ENCODE results near the gene KCNK7.

The KCNK7 gene

GRCh38 chr11:65553301-65554001 lies 42.1 kb downstream of the KCNK7 start:
- H3K4me1 ChIP-seq (ENCODE audit: control insufficient read depth, insufficient read depth, low read length): peaks cover 40% of the 10 kb centered on the region
- H3K27me3 ChIP-seq (ENCODE audit: control insufficient read depth in 1 of 2, insufficient read depth in 2 of 2, low read length in 2 of 2): no peaks in the 10 kb centered on the region
- H3K9ac ChIP-seq (ENCODE audit: low read length in 2 of 2): no peak overlapping the region
- no peak overlapping the region for H3K4me3 ChIP-seq (ENCODE audit: low read length in 2 of 2)
- H3K27ac ChIP-seq (ENCODE audit: low read length): no peak overlapping the region
- H3K36me3 ChIP-seq (ENCODE audit: control insufficient read depth in 2 of 2, insufficient read depth in 2 of 2, low read length in 2 of 2): peaks cover 15 to 25% of the 10 kb centered on the region in 2 donors
- no peaks in the 10 kb centered on the region for H3K9me3 ChIP-seq (ENCODE audit: control insufficient read depth in 2 of 2, low read length in 2 of 2)

GRCh38 chr11:65552388-65552951 lies 43.1 kb downstream of the KCNK7 start:
- Histone ChIP-seq H3K9me3 (ENCODE audit: control insufficient read depth in 2 of 2, low read length in 2 of 2) (no peaks in the 10 kb centered on the region), H3K4me1 (ENCODE audit: control insufficient read depth, insufficient read depth, low read length) (peaks cover 39% of the 10 kb centered on the region), H3K27ac (ENCODE audit: low read length) (no peak overlapping the region), H3K9ac (ENCODE audit: low read length in 2 of 2) (no peak overlapping the region), H3K36me3 (ENCODE audit: control insufficient read depth in 2 of 2, insufficient read depth in 2 of 2, low read length in 2 of 2) (peaks cover 16 to 26% of the 10 kb centered on the region in 2 donors), H3K4me3 (ENCODE audit: low read length in 2 of 2) (no peak overlapping the region), H3K27me3 (ENCODE audit: control insufficient read depth in 1 of 2, insufficient read depth in 2 of 2, low read length in 2 of 2) (no peaks in the 10 kb centered on the region)

- Histone ChIP-seq H3K9me3 (ENCODE audit: control insufficient read depth in 2 of 2, low read length in 2 of 2) (no peaks in the 10 kb centered on the region), H3K27me3 (ENCODE audit: control insufficient read depth in 1 of 2, insufficient read depth in 2 of 2, low read length in 2 of 2) (no peaks in the 10 kb centered on the region), H3K9ac (ENCODE audit: low read length in 2 of 2) (no peak overlapping the region), H3K36me3 (ENCODE audit: control insufficient read depth in 2 of 2, insufficient read depth in 2 of 2, low read length in 2 of 2) (peaks cover 16 to 26% of the 10 kb centered on the region in 2 donors), H3K4me1 (ENCODE audit: control insufficient read depth, insufficient read depth, low read length) (peaks cover 34% of the 10 kb centered on the region), H3K27ac (ENCODE audit: low read length) (no peak overlapping the region), H3K4me3 (ENCODE audit: low read length in 2 of 2) (no peak overlapping the region)
These were observed 43.8 kb downstream of the KCNK7 start for GRCh38 chr11:65551572-65552387.

- Histone ChIP-seq H3K36me3 (ENCODE audit: control insufficient read depth in 2 of 2, insufficient read depth in 2 of 2, low read length in 2 of 2) (peaks cover 16 to 33% of the 10 kb centered on the region in 2 donors), H3K4me1 (ENCODE audit: control insufficient read depth, insufficient read depth, low read length) (peaks cover 11% of the 10 kb centered on the region), H3K27me3 (ENCODE audit: control insufficient read depth in 1 of 2, insufficient read depth in 2 of 2, low read length in 2 of 2) (no peaks in the 10 kb centered on the region), H3K9ac (ENCODE audit: low read length in 2 of 2) (no peak overlapping the region), H3K9me3 (ENCODE audit: control insufficient read depth in 2 of 2, low read length in 2 of 2) (no peaks in the 10 kb centered on the region), H3K4me3 (ENCODE audit: low read length in 2 of 2) (no peak overlapping the region), H3K27ac (ENCODE audit: low read length) (no peak overlapping the region)
These were observed 46.5 kb downstream of the KCNK7 start for GRCh38 chr11:65549096-65549495.

- Histone ChIP-seq H3K27ac (ENCODE audit: low read length) (no peak overlapping the region), H3K9ac (ENCODE audit: low read length in 2 of 2) (no peak overlapping the region), H3K36me3 (ENCODE audit: control insufficient read depth in 2 of 2, insufficient read depth in 2 of 2, low read length in 2 of 2) (peaks cover 18 to 31% of the 10 kb centered on the region in 2 donors)
These were observed 47.2 kb downstream of the KCNK7 start for GRCh38 chr11:65548395-65548794.

GRCh38 chr11:65547446-65548125 lies 48.0 kb downstream of the KCNK7 start:
- Histone ChIP-seq H3K27ac (ENCODE audit: low read length) (no peak overlapping the region), H3K4me1 (ENCODE audit: control insufficient read depth, insufficient read depth, low read length) (peaks cover 11% of the 10 kb centered on the region), H3K9me3 (ENCODE audit: control insufficient read depth in 2 of 2, low read length in 2 of 2) (no peaks in the 10 kb centered on the region), H3K4me3 (ENCODE audit: low read length in 2 of 2) (no peak overlapping the region), H3K36me3 (ENCODE audit: control insufficient read depth in 2 of 2, insufficient read depth in 2 of 2, low read length in 2 of 2) (peaks cover 26 to 33% of the 10 kb centered on the region in 2 donors), H3K27me3 (ENCODE audit: control insufficient read depth in 1 of 2, insufficient read depth in 2 of 2, low read length in 2 of 2) (no peaks in the 10 kb centered on the region), H3K9ac (ENCODE audit: low read length in 2 of 2) (no peak overlapping the region)

More at GRCh38 chr11:65548395-65548794, 47.2 kb downstream of the KCNK7 start:
- Histone ChIP-seq H3K4me3 (ENCODE audit: low read length in 2 of 2) (no peak overlapping the region), H3K4me1 (ENCODE audit: control insufficient read depth, insufficient read depth, low read length) (peaks cover 11% of the 10 kb centered on the region), H3K27me3 (ENCODE audit: control insufficient read depth in 1 of 2, insufficient read depth in 2 of 2, low read length in 2 of 2) (no peaks in the 10 kb centered on the region), H3K9me3 (ENCODE audit: control insufficient read depth in 2 of 2, low read length in 2 of 2) (no peaks in the 10 kb centered on the region)

GRCh38 chr11:65546217-65546958 lies 49.2 kb downstream of the KCNK7 start:
- no peak overlapping the region for H3K4me3 ChIP-seq (ENCODE audit: low read length in 2 of 2)
- H3K9ac ChIP-seq (ENCODE audit: low read length in 2 of 2): no peak overlapping the region
- peaks cover 11% of the 10 kb centered on the region for H3K4me1 ChIP-seq (ENCODE audit: control insufficient read depth, insufficient read depth, low read length)
- no peak overlapping the region for H3K27ac ChIP-seq (ENCODE audit: low read length)
- peaks cover 16 to 24% of the 10 kb centered on the region in 2 donors for H3K36me3 ChIP-seq (ENCODE audit: control insufficient read depth in 2 of 2, insufficient read depth in 2 of 2, low read length in 2 of 2)
- no peaks in the 10 kb centered on the region for H3K27me3 ChIP-seq (ENCODE audit: control insufficient read depth in 1 of 2, insufficient read depth in 2 of 2, low read length in 2 of 2)
- no peaks in the 10 kb centered on the region for H3K9me3 ChIP-seq (ENCODE audit: control insufficient read depth in 2 of 2, low read length in 2 of 2)

GRCh38 chr11:65545853-65546216 lies 49.8 kb downstream of the KCNK7 start:
- H3K9me3 ChIP-seq (ENCODE audit: control insufficient read depth in 2 of 2, low read length in 2 of 2): no peaks in the 10 kb centered on the region
- H3K4me3 ChIP-seq (ENCODE audit: low read length in 2 of 2): no peak overlapping the region
- H3K4me1 ChIP-seq (ENCODE audit: control insufficient read depth, insufficient read depth, low read length): peaks cover 16% of the 10 kb centered on the region
- H3K27ac ChIP-seq (ENCODE audit: low read length): no peak overlapping the region
- H3K36me3 ChIP-seq (ENCODE audit: control insufficient read depth in 2 of 2, insufficient read depth in 2 of 2, low read length in 2 of 2): peaks cover 16 to 22% of the 10 kb centered on the region in 2 donors
- H3K9ac ChIP-seq (ENCODE audit: low read length in 2 of 2): no peak overlapping the region
- no peaks in the 10 kb centered on the region for H3K27me3 ChIP-seq (ENCODE audit: control insufficient read depth in 1 of 2, insufficient read depth in 2 of 2, low read length in 2 of 2)
